MCF 10A (cell line): ENCODE data around the gene SLC8A2. TPM values are rescaled to one million over a fixed set of nuclear protein-coding genes. Genes with fewer than 3 reads are reported as not detected.

Source experiments
- BruUV-seq: library from RNA; stranded (reverse); fragments of 400-500 nt; replicated peaks from 2 replicates; lab custom pipeline; 2021; lab: Mats Ljungman, UMichigan
- CTCF ChIA-PET: fragments of 300-600 bp; sonication (Branson Sonifier 250); formaldehyde crosslinking; extraction: SDS; loops from one replicate; lab custom pipeline; 2021; ENCODE audit warnings: antibody characterized with exemption, inconsistent platforms; lab: Yijun Ruan, JAX
- POLR2A ChIA-PET: fragments of 300-600, 350-650 bp; sonication (Branson Sonifier 250); formaldehyde crosslinking; extraction: SDS; loops from one replicate; lab custom pipeline; 2020; ENCODE audit warnings: antibody characterized with exemption, inconsistent platforms; lab: Yijun Ruan, JAX
- DNase-seq: peaks from one replicate; pipeline ENCODE4 v3.0.0-alpha.2; 2018; ENCODE audit not compliant: unreplicated experiment
- H3K27ac Mint-ChIP-seq: one replicate; pipeline ENCODE4 v1.8.0; 2022; ENCODE audit warnings: mild to moderate bottlenecking, low read depth, mixed read lengths; ENCODE audit not compliant: unreplicated experiment
- H3K27me3 Mint-ChIP-seq: one replicate; pipeline ENCODE4 v1.8.0; 2022; ENCODE audit warnings: mixed read lengths; ENCODE audit not compliant: insufficient read depth, unreplicated experiment
- H3K36me3 Mint-ChIP-seq: one replicate; pipeline ENCODE4 v1.8.0; 2022; ENCODE audit warnings: mild to moderate bottlenecking, moderate library complexity, mixed read lengths; ENCODE audit not compliant: insufficient read depth, unreplicated experiment
- H3K4me1 Mint-ChIP-seq: one replicate; pipeline ENCODE4 v1.8.0; 2022; ENCODE audit warnings: mixed read lengths; ENCODE audit not compliant: insufficient read depth, unreplicated experiment
- H3K4me3 Mint-ChIP-seq: one replicate; pipeline ENCODE4 v1.8.0; 2022; ENCODE audit warnings: mild to moderate bottlenecking, moderate library complexity, mixed read lengths; ENCODE audit not compliant: unreplicated experiment
- H3K9me3 Mint-ChIP-seq: one replicate; pipeline ENCODE4 v1.8.0; 2022; ENCODE audit warnings: mixed read lengths; ENCODE audit not compliant: unreplicated experiment
- intact Hi-C: fragments of 100-400 bp; cut with micrococcal nuclease; formaldehyde crosslinking; loops from 2 replicates; pipeline ENCODE4 v1.14.1; 2022
- total RNA-seq: library from RNA; stranded (reverse); gene quantifications from 2 replicates; pipeline ENCODE4 v1.2.3, GENCODE V29; 2022
- TF ChIP-seq, protein P1 (sequence below): fragments of 200-600 bp; IDR thresholded peaks from one replicate; pipeline ENCODE4 v1.8.0; 2022; ENCODE audit warnings: antibody characterized with exemption, mild to moderate bottlenecking; ENCODE audit not compliant: unreplicated experiment

The SLC8A2 gene
- total RNA-seq, 1 experiment from 2014 or later = not detected

DNA sequence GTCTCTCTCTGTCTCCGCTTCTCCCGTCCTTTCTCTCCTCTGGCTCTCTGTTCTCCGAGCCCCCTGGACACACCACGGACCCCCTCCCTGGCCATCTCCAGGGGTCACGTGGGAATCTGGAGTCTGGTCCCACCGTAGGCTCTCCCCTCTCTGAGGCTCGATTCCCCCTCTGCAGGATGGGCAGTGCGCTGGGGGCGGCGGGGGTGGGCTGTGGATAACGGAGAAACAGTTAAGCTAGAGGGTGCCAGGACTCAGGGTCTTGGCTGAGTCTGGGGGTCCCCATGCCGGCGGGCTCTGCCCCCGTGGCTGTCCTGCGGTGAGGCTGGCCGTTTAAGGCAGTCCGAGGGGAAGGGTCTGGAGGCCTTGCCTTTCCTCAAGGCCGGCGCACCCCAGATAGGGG lies 51.9 kb downstream of the SLC8A2 start:
- POLR2A ChIA-PET = no interaction called here
- no peak overlapping the region for H3K4me3 Mint-ChIP-seq
- intact Hi-C loops = no loop called here

GRCh38 chr19:47419030-47419783 lies 52.5 kb downstream of the SLC8A2 start, which contains the start of gene MEIS3:
TSS of gene MEIS3 (minus strand) at chr19:47419527. CDS start at chr19:47419081, 446 bp downstream.
- peaks cover 32% of the 10 kb centered on the region for H3K4me1 Mint-ChIP-seq
- H3K27me3 Mint-ChIP-seq = peaks cover 81% of the 10 kb centered on the region
- no peak for DNase-seq
- H3K27ac Mint-ChIP-seq = peak within 1 kb of the TSS; percentile 33
- CTCF ChIA-PET = interaction anchor here (0.6 kb wide), 1 partner anchor 70 kb away, joined by 5 read pairs; the partner anchor contains the start of gene DHX34
- H3K9me3 Mint-ChIP-seq = no peaks in the 10 kb centered on the region
- no peaks in the 10 kb centered on the region for H3K36me3 Mint-ChIP-seq
- intact Hi-C loops = no loop called here
- POLR2A ChIA-PET = no interaction called here
- TF ChIP-seq, protein P1, sequence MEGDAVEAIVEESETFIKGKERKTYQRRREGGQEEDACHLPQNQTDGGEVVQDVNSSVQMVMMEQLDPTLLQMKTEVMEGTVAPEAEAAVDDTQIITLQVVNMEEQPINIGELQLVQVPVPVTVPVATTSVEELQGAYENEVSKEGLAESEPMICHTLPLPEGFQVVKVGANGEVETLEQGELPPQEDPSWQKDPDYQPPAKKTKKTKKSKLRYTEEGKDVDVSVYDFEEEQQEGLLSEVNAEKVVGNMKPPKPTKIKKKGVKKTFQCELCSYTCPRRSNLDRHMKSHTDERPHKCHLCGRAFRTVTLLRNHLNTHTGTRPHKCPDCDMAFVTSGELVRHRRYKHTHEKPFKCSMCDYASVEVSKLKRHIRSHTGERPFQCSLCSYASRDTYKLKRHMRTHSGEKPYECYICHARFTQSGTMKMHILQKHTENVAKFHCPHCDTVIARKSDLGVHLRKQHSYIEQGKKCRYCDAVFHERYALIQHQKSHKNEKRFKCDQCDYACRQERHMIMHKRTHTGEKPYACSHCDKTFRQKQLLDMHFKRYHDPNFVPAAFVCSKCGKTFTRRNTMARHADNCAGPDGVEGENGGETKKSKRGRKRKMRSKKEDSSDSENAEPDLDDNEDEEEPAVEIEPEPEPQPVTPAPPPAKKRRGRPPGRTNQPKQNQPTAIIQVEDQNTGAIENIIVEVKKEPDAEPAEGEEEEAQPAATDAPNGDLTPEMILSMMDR = no peak
- BruUV-seq = no TSS peak
- H3K4me3 Mint-ChIP-seq = peak within 1 kb of the TSS; percentile 63

More for the DNA sequence above, 51.9 kb downstream of the SLC8A2 start:
- H3K27ac Mint-ChIP-seq = no peak overlapping the region
- BruUV-seq = no TSS peak
- H3K9me3 Mint-ChIP-seq = no peaks in the 10 kb centered on the region
- H3K36me3 Mint-ChIP-seq = no peaks in the 10 kb centered on the region
- no peak for DNase-seq
- H3K4me1 Mint-ChIP-seq = peaks cover 32% of the 10 kb centered on the region
- CTCF ChIA-PET = interaction anchor here (0.6 kb wide), 1 partner anchor 71 kb away, joined by 5 read pairs; the partner anchor contains the start of gene DHX34
- peaks cover 81% of the 10 kb centered on the region for H3K27me3 Mint-ChIP-seq
- TF ChIP-seq, protein P1 = no peak

DNA sequence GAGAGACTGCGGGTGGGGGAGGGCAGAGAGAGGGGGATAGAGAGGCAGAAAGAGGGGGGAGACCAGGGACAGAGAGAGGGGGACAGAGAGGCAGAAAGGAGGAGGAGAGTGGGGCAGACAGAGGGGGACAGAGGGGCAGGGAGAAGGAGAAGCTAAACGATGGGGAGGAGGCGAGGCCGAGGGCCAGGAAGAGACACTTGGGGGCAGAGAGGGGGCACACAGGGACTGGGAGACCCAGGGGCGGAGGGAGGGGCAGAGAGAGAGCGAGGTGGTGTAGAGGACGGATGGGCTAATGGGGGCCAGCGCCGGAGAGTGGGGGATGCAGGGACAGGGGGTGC lies 53.0 kb downstream of the SLC8A2 start:
- H3K36me3 Mint-ChIP-seq = no peaks in the 10 kb centered on the region
- BruUV-seq = no TSS peak
- peaks cover 32% of the 10 kb centered on the region for H3K4me1 Mint-ChIP-seq
- H3K27ac Mint-ChIP-seq = no peak overlapping the region
- intact Hi-C loops = no loop called here
- DNase-seq = no peak
- peak overlapping the region; percentile 63 for H3K4me3 Mint-ChIP-seq
- no peaks in the 10 kb centered on the region for H3K9me3 Mint-ChIP-seq
- TF ChIP-seq, protein P1 = no peak
- POLR2A ChIA-PET = interaction anchor here (0.7 kb wide), 1 partner anchor 387 kb away, joined by 3 read pairs; no protein-coding TSS in a partner anchor
- CTCF ChIA-PET = interaction anchor here (0.6 kb wide), 1 partner anchor 10 kb away, joined by 3 read pairs; no protein-coding TSS in a partner anchor
- H3K27me3 Mint-ChIP-seq = peaks cover 77% of the 10 kb centered on the region
